ELF-1 (cell line): ENCODE results near the gene ZNF670.
"Not testable (repeated sequence)": the region's sequence is repeated elsewhere in the genome, so short reads cannot be mapped to it uniquely, and the experiment has no call there.

ENCODE experiments used
- DNase-seq: peaks from one replicate; pipeline ENCODE4 v3.0.0-alpha.2; 2016; ENCODE audit warnings: low read depth, low spot score

ZNF670 gene

DNA sequence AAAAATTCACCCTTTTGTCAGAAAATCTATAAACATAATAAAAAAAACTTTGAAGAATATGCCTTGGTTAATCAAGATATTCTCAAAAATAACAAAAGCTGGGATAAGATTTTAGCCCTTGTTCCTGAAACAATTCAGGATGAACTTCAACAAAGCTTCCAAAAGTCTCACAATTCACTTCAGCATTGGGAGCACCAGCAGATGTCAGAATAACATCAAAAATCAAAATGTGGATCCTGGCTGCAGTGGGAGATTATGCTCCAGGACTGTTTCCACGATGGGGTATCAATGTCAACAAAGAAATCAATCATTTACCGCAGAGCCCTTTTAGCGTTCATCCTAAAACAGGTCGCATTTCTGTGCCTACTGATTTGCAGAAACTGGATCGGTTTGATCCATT, 35.2 kb downstream of the ZNF670 start:
- DNase-seq = no peak

- DNase-seq = no peak
These were observed 40.9 kb downstream of the ZNF670 start for GRCh38 chr1:247037511-247038320.

DNA sequence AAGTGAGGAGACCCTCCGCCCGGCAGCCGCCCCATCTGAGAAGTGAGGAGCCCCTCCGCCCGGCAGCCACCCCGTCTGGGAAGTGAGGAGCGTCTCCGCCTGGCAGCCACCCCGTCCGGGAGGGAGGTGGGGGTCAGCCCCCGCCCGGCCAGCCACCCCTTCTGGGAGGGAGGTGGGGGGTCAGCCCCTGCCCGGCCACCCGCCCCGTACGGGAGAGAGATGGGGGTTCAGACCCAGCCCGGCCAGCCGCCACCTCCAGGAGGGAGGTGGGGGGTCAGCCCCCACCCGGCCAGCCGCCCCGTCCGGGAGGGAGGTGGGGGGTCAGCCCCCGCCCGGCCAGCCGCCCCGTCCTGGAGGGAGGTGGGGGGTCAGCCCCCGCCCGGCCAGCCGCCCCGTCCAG, 46.3 kb downstream of the ZNF670 start:
- not testable (repeated sequence) for DNase-seq
